Right atrium auricular region (tissue), 2 donors: ENCODE results near the gene MAD1L1. TPM values are rescaled to one million over a fixed set of nuclear protein-coding genes. Genes with fewer than 3 reads are reported as not detected.

Source experiments
- DNase-seq: peaks from one replicate; pipeline ENCODE4 v3.0.0-alpha.2; 2019; ENCODE audit warnings: low spot score
- H3K27ac ChIP-seq, 2 donors: fragments of 200-600 bp; sonication (generic); 1 replicate in 1 of 2; 2 replicates in 1 of 2; pipeline ENCODE4 v1.5.1; 2016 to 2019
- H3K27me3 ChIP-seq, 2 donors: fragments of 200-600 bp; sonication (generic); one replicate each; pipeline versions ENCODE4 v1.5.1 to v1.6.0; 2017 to 2019
- H3K36me3 ChIP-seq: fragments of 200-600 bp; sonication (generic); one replicate; pipeline ENCODE4 v1.5.1; 2016
- H3K4me1 ChIP-seq, 2 donors: fragments of 200-600 bp; sonication (generic); one replicate each; pipeline versions ENCODE4 v1.5.1 to v1.6.0; 2017 to 2019
- H3K4me3 ChIP-seq, 2 donors: fragments of 200-600 bp; sonication (generic); 1 replicate in 1 of 2; 2 replicates in 1 of 2; pipeline ENCODE4 v1.5.1; 2017 to 2019; ENCODE audit warnings: mild to moderate bottlenecking in 1 of 2, moderate library complexity in 1 of 2
- H3K9me3 ChIP-seq, 2 donors: fragments of 200-600 bp; sonication (generic); one replicate each; pipeline ENCODE4 v1.5.1; 2019
- total RNA-seq, 2 donors: library from RNA; depleted of rRNA; stranded (reverse); fragments of >200 nt; gene quantifications; one replicate each; pipeline ENCODE4 v1.1.0, GENCODE V29; 2016
- TF ChIP-seq, protein P1 (sequence below), 2 donors: fragments of 200-600 bp; sonication (generic); IDR thresholded peaks; one replicate each; pipeline ENCODE4 v1.5.1; 2019; ENCODE audit warnings: antibody characterized with exemption in 2 of 2

Gene MAD1L1
- total RNA-seq, 2 donors from 2014 or later: 13.3 to 31.9 TPM

DNA sequence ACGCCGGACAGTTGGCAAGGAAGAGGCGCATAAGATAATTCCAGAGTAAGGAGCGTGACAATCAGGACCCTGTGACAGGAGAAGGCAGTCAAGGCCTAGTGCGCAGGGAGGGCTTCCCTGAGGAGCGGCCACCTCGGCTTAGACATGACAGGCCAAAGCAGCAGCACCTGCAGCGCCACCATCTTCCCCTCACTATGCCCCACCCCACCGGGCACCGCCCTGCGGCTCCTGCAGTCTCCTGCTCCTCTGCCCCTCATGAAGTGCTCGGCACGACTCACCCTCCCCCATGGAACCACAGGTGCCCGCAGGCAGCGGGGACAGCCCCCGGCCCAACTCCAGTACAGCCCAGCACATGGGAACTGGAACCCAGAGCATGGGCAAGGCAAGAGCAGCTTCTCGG is 11.8 kb downstream of the MAD1L1 start:
- TF ChIP-seq, protein P1, sequence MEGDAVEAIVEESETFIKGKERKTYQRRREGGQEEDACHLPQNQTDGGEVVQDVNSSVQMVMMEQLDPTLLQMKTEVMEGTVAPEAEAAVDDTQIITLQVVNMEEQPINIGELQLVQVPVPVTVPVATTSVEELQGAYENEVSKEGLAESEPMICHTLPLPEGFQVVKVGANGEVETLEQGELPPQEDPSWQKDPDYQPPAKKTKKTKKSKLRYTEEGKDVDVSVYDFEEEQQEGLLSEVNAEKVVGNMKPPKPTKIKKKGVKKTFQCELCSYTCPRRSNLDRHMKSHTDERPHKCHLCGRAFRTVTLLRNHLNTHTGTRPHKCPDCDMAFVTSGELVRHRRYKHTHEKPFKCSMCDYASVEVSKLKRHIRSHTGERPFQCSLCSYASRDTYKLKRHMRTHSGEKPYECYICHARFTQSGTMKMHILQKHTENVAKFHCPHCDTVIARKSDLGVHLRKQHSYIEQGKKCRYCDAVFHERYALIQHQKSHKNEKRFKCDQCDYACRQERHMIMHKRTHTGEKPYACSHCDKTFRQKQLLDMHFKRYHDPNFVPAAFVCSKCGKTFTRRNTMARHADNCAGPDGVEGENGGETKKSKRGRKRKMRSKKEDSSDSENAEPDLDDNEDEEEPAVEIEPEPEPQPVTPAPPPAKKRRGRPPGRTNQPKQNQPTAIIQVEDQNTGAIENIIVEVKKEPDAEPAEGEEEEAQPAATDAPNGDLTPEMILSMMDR (IDR thresholded peaks at IDR 0.05): no peak
- Histone ChIP-seq H3K36me3 (peaks cover 63% of the 10 kb centered on the region), H3K27me3 (no peaks in the 10 kb centered on the region), H3K4me1 (no peaks in the 10 kb centered on the region), H3K27ac (no peak overlapping the region), H3K9me3 (no peaks in the 10 kb centered on the region), H3K4me3 (no peak overlapping the region)
- no peak for DNase-seq

DNA sequence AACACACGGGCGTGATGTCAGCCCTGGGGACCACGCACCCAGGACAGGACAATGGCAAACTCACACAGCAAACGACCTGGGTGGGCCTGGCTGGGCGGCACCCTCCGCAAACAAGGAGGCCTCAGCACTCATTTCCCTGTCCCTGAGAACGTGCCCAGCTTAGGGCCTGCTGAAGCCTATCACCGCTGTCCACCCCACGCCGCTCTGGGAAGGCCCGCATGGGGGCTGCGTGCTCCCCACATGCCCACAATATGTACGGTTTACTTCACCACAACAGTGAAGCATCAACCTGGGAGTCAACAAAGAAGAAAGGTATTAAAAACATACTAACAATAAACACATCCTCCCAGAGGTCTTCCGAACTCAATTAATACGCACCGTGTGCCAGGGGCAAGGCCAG is 12.2 kb downstream of the MAD1L1 start:
- no peaks in the 10 kb centered on the region for H3K27me3 ChIP-seq
- no peak for DNase-seq
- H3K4me1 ChIP-seq: no peaks in the 10 kb centered on the region
- H3K4me3 ChIP-seq: no peak overlapping the region
- TF ChIP-seq, protein P1 (IDR thresholded peaks at IDR 0.05): no peak
- no peak overlapping the region for H3K27ac ChIP-seq
- H3K9me3 ChIP-seq: no peaks in the 10 kb centered on the region
- H3K36me3 ChIP-seq: peaks cover 66% of the 10 kb centered on the region

- Histone ChIP-seq H3K27me3 (no peaks in the 10 kb centered on the region), H3K9me3 (no peaks in the 10 kb centered on the region), H3K4me3 (no peak overlapping the region), H3K27ac (no peak overlapping the region), H3K36me3 (peaks cover 62% of the 10 kb centered on the region), H3K4me1 (no peaks in the 10 kb centered on the region)
- TF ChIP-seq, protein P1 (IDR thresholded peaks at IDR 0.05): no peak
- DNase-seq: no peak
These were observed 12.7 kb downstream of the MAD1L1 start for GRCh38 chr7:2220030-2220429.

- peaks cover 64% of the 10 kb centered on the region for H3K36me3 ChIP-seq
These were observed 13.1 kb downstream of the MAD1L1 start for GRCh38 chr7:2219606-2220005.

DNA sequence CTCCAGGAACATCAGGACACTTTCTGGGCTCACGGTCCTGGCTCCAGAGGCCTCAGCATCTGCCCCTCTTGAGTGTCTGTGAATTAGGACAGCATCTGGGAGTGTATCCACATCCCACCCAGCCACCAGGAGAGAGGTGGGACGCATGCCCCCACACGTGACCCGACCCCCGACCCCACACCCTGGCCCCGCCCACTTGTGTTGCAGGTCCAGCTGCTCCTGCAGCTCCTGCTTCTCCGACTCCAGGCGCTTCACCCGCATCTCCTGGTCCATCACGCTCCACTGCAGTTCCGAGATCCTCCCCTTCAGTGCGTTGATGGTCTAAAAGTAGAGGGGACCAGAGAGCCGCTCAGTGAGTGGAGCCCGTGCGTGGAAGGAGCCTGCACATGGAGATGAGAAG is 13.6 kb downstream of the MAD1L1 start:
- H3K36me3 ChIP-seq: peaks cover 69% of the 10 kb centered on the region
- no peak overlapping the region for H3K4me3 ChIP-seq
- no peaks in the 10 kb centered on the region for H3K27me3 ChIP-seq
- H3K27ac ChIP-seq: no peak overlapping the region
- TF ChIP-seq, protein P1 (IDR thresholded peaks at IDR 0.05): no peak
- peaks cover 0 to 4% of the 10 kb centered on the region in 2 donors for H3K4me1 ChIP-seq
- DNase-seq: no peak
- H3K9me3 ChIP-seq: no peaks in the 10 kb centered on the region

More at GRCh38 chr7:2219606-2220005, 13.1 kb downstream of the MAD1L1 start:
- DNase-seq: no peak
- H3K27ac ChIP-seq: no peak overlapping the region
- H3K4me1 ChIP-seq: peaks cover 0 to under 1% of the 10 kb centered on the region in 2 donors
- TF ChIP-seq, protein P1 (IDR thresholded peaks at IDR 0.05): no peak
- no peaks in the 10 kb centered on the region for H3K27me3 ChIP-seq
- no peaks in the 10 kb centered on the region for H3K9me3 ChIP-seq
- no peak overlapping the region for H3K4me3 ChIP-seq

GRCh38 chr7:2218444-2218785 is 14.3 kb downstream of the MAD1L1 start:
- no peak overlapping the region for H3K27ac ChIP-seq
- peaks cover 0 to 4% of the 10 kb centered on the region in 2 donors for H3K4me1 ChIP-seq
- TF ChIP-seq, protein P1 (IDR thresholded peaks at IDR 0.05): no peak
- no peaks in the 10 kb centered on the region for H3K9me3 ChIP-seq
- no peak for DNase-seq
- H3K4me3 ChIP-seq: no peak overlapping the region
- H3K27me3 ChIP-seq: no peaks in the 10 kb centered on the region
- H3K36me3 ChIP-seq: peaks cover 65% of the 10 kb centered on the region
